RWPE1 (cell line): ENCODE data around the gene ADGRE1.

Experiments
- CTCF ChIA-PET: fragments of 350-600 bp; sonication (Branson Sonifier 250); formaldehyde crosslinking; extraction: SDS; loops from one replicate; lab custom pipeline; 2021; lab: Yijun Ruan, JAX
- POLR2A ChIA-PET: fragments of 400-600 bp; formaldehyde crosslinking; extraction: SDS; loops from one replicate; lab custom pipeline; 2020; ENCODE audit warnings: antibody characterized with exemption; ENCODE audit not compliant: low non-redundant PET; lab: Yijun Ruan, JAX
- DNase-seq: peaks from one replicate; pipeline ENCODE4 v3.0.0; 2012; ENCODE audit warnings: low spot score
- H3K27ac ChIP-seq: fragments of 450-650 bp; 2 replicates; pipeline ENCODE4 v1.5.1; 2017
- TF ChIP-seq, protein P1 (sequence below): fragments of 450-650 bp; conservative IDR thresholded peaks from 2 replicates; pipeline ENCODE4 v1.5.1; 2017; ENCODE audit warnings: low read depth, mild to moderate bottlenecking

The ADGRE1 gene

DNA sequence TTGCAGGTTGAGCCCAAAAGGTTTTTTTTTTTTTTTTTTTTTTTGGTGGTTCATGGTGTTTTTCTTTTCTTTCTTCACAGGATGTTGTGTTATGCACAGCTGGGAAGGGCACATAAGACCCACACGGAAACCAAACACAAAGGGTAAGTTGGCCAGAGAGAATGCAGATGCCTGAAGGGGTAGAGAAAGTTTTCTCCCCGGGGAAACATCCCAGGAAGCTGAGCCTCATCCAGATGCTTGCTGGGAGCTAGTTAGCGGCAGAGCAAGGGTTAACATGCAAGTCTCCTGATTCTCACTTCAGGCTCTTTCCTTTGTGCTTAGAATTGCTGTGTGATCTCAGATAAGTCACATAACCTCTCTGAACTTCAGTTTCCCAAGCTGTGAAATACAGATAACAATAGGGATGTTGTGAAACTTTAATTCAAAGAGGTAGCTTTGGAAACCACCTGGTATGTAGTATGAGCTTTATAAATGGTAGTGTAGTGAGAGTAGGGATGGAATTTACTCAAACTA is 3.1 kb downstream of the ADGRE1 start:
- no peak for DNase-seq
- POLR2A ChIA-PET = no interaction called here
- CTCF ChIA-PET = no interaction called here
- TF ChIP-seq, protein P1, sequence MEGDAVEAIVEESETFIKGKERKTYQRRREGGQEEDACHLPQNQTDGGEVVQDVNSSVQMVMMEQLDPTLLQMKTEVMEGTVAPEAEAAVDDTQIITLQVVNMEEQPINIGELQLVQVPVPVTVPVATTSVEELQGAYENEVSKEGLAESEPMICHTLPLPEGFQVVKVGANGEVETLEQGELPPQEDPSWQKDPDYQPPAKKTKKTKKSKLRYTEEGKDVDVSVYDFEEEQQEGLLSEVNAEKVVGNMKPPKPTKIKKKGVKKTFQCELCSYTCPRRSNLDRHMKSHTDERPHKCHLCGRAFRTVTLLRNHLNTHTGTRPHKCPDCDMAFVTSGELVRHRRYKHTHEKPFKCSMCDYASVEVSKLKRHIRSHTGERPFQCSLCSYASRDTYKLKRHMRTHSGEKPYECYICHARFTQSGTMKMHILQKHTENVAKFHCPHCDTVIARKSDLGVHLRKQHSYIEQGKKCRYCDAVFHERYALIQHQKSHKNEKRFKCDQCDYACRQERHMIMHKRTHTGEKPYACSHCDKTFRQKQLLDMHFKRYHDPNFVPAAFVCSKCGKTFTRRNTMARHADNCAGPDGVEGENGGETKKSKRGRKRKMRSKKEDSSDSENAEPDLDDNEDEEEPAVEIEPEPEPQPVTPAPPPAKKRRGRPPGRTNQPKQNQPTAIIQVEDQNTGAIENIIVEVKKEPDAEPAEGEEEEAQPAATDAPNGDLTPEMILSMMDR = no peak
- no peak overlapping the region for H3K27ac ChIP-seq

DNA sequence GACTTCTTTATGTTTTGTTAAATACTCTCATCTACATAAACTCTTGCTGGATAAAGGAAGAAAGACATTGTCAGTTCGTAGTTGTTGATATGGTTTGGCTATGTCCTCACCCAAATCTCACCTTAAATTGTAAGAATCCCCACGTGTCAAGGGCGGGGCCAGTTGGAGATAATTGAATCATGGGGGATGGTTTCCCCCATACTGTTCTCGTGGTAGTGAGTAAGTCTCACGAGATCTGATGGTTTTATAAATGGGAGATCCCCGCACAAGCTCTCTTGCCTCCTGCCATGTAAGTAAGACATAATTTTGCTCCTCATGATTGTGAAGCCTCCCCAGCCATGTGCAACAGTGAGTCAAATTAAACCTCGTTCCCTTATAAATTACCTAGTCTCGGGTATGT is 3.6 kb downstream of the ADGRE1 start:
- no peak overlapping the region for H3K27ac ChIP-seq
- POLR2A ChIA-PET = no interaction called here
- TF ChIP-seq, protein P1 = no peak
- DNase-seq = no peak
- CTCF ChIA-PET = no interaction called here

DNA sequence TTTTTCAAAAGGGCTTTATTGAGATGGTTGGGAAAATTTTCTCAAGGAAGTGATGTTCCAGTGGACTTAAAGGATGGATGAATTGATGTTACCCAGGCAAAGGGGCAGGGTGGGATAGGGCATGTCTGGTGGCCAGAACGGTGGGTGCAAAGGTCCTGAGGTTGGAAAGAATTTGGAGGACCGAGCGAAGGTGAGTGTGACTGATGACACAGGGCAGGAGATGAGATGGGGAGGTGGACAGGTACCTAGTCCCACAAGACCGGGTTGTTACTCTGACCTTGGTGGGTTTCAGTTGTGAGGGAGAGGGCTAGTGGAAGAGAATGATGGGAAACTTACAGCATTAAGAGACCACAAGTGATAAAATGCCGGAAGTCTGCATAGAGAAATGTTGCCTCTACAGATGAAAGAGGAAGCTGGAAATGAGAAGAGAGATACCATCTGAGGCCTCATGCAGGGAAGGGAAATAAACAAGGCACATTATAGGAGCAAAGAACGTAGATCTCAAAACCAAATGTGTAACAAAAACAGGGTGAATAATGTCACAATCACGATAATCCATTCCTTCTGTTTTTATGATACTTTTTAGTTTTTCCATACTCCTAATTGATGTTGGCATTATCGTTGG is 4.5 kb downstream of the ADGRE1 start:
- TF ChIP-seq, protein P1 = no peak
- H3K27ac ChIP-seq = no peak overlapping the region
- DNase-seq = no peak
- ChIA-PET CTCF (no interaction called here), POLR2A (no interaction called here)

DNA sequence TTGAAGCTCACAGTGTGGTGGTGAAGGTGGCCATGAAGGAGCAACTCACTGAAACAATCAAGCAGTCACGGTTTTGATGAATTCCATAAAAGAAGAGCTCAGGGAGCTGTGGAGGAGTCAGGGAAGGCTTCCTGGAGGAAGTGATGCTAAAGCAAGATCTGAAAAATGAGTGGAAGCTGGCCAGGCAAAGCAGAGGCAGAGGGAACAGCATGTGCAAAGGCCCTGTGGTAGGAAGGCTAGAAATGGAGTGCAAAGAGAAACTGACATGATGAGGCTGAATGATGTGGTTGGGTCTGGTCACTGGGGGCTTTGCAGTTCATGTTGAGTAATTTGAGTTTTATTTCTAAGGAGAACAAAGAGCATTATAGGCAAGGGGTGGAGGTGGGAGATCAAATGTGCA is 6.9 kb downstream of the ADGRE1 start:
- TF ChIP-seq, protein P1 = no peak
- ChIA-PET CTCF (no interaction called here), POLR2A (no interaction called here)
- H3K27ac ChIP-seq = no peak overlapping the region
- DNase-seq = no peak

DNA sequence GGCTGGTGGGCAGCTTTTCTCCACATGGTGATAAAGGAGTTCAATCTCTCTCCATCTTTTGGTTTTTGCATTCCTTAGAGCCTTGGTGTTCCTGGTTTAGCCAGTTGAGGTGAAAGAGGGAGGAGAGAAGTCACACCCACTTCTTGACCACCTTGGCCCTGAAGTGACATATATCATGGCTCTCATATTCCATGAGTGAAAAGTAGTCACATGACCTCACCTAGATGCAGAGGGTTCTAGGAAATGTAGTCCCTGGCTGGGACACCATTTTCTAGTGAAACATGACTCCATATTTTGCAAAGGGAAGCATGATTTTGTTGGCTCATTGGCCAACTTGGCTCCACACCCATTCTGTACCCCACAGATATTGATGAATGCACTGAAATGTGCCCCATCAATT is 16.1 kb downstream of the ADGRE1 start:
- ChIA-PET CTCF (no interaction called here), POLR2A (no interaction called here)
- H3K27ac ChIP-seq = no peak overlapping the region
- TF ChIP-seq, protein P1 = no peak
- no peak for DNase-seq

DNA sequence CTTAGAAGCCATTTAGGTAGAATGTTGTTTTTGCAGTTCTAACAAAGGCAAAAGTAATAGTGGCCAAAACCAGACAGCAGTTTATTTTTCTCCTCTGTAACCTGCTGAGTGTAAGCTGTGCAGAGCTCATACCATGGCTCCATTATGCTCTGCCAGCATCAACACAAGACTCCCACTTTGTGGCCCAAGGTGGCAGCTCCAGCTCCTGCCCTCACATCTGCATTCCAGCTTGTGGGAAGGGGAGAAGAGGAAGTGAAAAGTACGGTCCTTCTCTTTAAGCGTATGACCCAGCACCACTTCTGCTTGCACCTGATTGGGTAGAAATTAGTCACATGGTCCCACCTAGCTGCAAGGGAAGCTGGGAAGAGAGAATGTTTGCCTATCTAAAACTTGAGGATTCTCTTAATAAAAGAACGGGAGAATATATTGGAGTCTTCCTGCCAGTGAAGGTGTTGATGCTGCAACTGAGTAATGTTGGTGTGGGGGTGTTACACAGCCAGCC is 19.2 kb downstream of the ADGRE1 start:
- ChIA-PET CTCF (no interaction called here), POLR2A (no interaction called here)
- DNase-seq = no peak
- no peak overlapping the region for H3K27ac ChIP-seq
- TF ChIP-seq, protein P1 = no peak
